SIG-M5 treated with dmso at 0.1 percent for 504 hours (cell line): Measurements from ENCODE around the gene BNIP3.
"Not testable (repeated sequence)": the region's sequence is repeated elsewhere in the genome, so short reads cannot be mapped to it uniquely, and the experiment has no call there.

Experiments
- DNase-seq: peaks from one replicate; lab custom pipeline; 2025; ENCODE audit not compliant: unreplicated experiment; lab: John Stamatoyannopoulos, UW

BNIP3 gene

GRCh38 chr10:131930586-131931330, 51.0 kb downstream of the BNIP3 start:
- DNase-seq: no peak

DNA sequence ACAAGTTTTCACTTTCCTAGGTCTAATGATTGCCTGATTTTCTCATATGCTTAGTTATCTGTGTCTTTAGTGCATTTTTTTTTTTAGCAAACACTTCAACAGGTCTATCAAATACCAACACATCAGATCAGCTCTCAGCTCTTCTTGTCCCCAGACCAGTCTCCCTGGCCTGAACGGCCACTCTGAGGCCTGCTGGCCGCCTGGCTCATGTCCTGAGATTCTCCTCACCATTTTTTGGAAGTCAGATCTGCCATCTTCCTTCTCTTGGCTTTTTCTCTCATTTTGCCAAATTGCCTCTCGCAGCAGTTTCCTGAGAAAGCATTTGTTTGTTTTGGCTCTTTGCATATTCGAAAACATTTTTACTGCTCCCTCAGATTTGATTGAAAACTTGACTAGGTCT, 51.6 kb downstream of the BNIP3 start:
- no peak for DNase-seq

DNA sequence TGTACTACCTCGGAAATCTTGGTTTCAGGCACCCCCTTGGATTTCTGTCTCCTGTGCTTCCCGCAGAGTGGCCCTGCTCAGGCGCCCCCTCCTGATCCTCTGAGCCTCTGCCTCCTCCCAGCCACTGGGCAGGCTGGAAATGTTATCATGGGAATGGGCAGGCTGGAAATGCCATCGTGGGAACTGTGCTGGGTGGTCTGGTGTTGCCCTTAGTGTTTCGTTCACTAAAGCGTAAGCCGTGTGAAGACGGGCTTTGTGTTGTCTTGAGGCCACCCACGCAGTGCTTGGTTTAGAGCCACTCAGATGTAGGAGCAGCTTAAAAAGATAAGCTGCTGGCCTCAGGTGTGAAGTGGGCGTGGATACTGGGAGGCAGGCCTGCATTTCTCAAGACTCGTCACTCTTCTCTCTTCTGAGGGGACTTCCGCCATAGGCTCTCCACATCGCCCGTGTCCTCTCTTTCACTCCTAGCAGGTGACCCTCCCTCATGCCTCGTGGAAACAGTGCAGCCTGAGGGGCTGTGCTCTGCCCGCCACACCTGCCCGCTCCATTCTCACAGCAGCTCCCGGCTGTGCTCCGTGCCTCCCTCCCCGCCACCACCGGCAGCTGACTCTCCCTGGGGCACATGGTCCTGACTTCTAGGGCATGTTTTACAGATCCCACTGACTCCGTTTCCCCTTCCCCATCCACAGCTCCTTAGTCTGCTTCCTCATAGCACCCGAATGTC, 52.4 kb downstream of the BNIP3 start:
- no peak for DNase-seq

DNA sequence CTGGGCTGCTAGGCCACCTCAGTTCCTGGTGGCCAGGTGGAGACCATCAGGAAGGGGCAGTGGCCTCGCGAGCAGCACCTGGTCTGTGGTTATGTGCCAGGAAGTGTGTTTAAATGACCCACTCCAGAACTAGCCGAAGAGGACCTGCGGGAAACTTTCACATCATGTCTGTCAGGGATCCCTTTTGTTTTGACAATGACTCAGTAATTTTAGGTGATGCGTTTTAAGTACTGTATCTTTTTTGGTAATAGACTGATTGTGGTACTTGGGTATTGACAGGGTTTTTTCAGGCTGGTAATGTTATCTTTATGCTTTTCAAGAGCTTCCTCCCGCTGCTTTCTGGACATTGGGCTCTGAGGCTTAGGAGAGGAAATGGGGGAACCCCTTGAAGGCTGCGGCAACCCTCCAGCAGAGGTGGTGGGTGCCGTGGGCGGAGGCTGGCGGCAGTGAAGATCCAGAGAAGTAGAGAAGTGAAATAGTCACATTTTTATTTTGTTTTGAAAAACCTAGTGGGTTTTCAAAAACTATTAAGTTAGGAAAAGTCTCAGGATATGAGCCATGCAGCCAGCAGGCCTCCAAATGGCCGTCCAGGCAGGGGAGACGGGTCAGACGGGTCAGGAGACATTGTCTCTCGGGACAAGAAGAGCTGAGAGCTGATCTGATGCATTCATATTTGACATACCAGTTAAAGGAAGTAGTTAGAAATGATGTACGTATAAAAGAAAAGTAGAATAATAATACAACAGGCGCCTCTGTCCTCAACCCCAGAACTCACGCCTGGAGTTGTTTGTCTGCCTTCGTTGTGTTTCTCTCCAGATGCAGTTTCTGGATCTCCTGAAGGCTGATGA, 53.3 kb downstream of the BNIP3 start:
- no peak for DNase-seq

DNA sequence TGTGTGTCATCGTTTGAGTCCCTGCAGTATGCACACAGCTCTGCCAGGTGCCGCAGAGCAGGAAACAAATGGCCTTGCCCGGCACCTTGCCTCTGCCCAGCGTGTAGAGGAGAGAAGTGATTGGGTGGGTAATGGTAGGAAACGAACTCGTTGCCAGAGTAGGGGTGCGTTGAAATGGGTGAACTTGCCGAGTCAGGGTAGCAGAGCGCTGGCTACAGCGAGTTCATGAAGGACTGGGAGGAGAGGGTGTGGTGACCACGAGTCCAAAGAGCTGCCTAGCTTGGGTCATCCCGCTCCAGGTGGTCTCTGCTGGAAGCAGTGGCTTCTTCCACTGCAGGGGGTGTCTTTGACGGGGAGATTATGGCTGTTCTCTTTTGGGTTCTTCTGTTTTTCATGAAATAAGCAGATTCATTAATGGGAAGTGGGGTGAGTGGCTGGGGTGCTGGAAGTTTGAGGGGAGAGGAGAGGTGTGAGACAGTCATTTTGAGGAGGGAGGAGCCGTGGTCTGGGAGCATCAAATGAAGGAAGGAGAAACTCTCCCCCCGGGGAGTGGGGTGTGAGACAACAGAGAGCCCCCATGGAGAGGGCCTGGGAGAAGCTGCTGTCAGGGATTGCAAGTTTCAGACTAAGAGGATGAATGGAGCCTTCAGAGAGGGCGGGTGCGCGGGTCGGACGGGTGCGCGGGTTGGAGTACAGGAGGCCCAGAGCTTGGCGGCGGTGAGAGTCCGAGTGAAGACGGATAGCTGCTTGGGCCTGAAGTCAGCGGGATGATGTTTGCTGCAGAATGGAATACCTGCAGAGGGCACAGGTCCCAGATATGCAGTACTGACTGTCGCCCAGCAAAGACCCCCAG, 54.8 kb downstream of the BNIP3 start:
- DNase-seq: no peak

GRCh38 chr10:131926253-131926652, 55.5 kb downstream of the BNIP3 start:
- no peak for DNase-seq

GRCh38 chr10:131925716-131926115, 56.0 kb downstream of the BNIP3 start:
- no peak for DNase-seq

DNA sequence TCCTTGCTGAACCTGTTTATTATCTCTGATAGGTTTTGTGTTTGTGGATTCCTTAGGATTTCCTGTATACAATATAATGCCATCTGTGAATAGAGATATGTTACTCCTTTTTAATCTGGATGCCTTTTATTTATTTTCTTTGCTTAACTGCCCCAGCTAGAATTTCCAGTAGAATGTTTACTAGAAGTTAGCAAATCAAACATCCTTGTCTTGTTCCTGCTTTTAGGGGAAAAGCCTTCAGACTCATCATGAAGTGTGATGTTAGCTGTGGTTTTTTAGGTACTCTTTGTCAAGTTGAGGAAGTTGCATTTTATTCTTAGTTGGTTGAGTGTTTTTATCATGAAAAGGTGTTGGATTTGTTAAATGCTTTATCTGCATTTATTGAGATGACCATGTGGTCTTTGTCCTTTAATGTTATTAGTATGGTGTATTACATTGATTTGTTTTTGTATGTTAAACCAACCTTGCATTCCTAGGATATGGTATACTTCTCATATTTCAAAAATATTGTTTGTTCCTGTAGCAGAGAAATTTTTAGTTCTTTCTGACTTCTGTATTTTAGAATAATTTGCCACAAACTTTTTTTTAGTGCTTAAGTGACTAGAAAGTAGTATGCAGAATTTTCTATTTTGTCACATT, 56.6 kb downstream of the BNIP3 start:
- DNase-seq: no peak

DNA sequence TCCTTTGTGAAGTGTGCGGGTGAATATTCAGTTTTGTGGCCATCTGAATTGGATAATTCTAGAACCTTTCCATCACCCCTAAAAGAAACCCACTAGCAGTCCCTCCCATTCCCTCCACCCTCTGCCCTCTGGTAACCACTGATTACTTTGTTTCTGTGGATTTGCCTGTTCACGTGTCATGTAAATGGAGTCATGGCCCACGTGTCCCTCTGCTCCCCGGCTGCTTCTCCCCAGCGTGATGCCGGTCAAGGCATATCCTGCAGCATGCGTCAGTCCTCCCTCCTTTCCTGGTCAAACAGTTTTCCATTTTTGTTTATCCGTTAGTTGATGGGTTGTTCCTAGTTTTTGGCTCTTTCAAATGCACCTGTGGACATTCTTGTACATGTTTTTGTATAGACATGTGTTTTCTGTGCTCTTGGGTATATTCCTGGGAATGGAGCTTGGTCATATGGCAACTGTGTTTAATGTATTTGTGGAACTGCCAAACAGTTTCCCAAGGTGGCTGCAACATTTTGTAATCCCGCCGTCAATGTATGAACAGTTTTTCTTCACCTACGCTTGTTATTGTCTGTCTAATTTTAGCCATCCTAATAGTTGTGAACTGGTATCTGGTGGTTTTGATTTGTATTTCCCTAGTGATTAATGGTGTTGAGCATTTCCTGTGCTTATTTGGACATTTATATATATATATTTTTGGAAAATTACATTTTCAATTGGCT, 58.5 kb downstream of the BNIP3 start:
- DNase-seq: no peak

GRCh38 chr10:131921184-131921583, 60.5 kb downstream of the BNIP3 start:
- DNase-seq: no peak

- DNase-seq: no peak
These were observed 61.0 kb downstream of the BNIP3 start for GRCh38 chr10:131920693-131921092.

DNA sequence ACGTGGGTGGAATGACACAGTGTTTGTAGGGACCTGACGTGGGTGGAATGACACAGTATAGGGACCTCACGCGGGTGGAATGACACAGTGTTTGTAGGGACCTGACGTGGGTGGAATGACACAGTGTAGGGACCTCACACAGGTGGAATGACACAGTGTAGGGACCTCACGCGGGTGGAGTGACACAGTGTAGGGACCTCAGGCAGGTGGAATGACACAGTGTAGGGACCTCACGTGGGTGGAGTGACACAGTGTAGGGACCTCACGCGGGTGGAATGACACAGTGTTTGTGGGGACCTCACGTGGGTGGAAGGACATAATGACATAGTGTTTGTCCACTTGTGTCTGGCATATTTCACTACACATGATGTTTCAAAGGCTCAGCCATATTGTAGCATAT, 61.6 kb downstream of the BNIP3 start:
- DNase-seq: no peak

- not testable (repeated sequence) for DNase-seq
These were observed 62.3 kb downstream of the BNIP3 start for GRCh38 chr10:131919461-131919860.
